Limb (tissue), 2 donors: ENCODE results near the gene ZBTB21.
"Not testable (repeated sequence)": the region's sequence is repeated elsewhere in the genome, so short reads cannot be mapped to it uniquely, and the experiment has no call there.

Experiments used
- DNase-seq, 2 donors: peaks; one replicate each; pipeline ENCODE4 v3.0.0-alpha.2; 2016; ENCODE audit errors: extremely low spot score in 2 of 2

The ZBTB21 gene

DNA sequence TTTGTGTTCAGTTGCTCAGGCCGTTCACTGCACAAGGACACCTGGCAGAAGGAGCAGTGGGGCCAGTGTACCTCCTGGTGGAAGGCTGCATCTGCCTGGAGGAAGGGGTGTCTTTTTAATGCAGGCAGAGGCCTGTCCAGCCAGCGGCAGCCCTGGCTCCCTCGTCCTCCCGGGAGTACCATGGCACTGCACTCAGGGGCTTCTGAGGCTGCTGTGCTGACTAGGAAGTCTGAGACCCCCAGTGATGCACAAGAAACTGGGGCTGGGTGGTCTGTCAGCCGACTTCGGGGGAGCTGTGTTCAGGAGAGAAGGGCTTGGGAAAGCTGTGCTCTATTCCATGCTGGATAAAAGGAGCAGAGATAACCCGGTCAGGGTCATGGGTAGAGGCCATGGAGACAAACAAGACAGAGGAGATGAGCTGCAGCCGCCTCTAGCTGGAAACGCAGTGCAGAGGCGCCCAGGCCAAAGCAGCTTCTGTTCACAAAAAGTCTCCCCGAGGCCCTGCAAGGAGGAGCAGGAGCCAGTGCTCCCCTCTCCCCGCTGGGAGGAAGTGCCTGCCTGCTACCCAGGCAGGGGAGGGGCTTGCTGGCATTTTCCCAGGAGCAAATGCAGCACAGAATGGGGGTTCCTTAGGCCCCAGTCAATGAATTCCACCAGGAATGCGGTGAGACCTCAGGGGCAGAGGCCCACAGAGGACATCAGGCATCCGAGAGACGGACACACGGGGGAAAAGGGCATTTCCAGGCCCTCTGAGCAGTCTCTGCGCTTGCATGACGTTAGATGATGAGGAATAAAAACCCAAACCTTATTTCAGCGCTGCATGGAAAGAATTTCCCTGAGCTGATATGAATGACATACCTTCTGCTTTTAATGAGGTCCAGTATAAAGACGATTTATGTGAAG, 39.2 kb downstream of the ZBTB21 start:
- DNase-seq = peak in 1 of 2 donors; percentile 34

DNA sequence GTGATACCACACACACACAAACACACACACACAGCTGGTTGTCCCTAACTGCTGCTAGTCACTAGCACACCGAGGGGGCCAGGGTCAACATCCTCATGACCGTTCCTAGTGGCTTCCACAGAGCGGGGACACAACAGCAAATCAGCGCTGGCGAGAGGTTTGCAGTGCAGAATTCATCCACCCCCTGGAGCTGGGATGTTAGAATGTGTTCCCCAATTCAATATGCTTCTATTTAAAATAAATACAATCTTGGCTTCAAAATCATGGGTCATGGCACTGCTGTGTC, 40.1 kb downstream of the ZBTB21 start:
- peak in 1 of 2 donors; percentile 24 for DNase-seq

DNA sequence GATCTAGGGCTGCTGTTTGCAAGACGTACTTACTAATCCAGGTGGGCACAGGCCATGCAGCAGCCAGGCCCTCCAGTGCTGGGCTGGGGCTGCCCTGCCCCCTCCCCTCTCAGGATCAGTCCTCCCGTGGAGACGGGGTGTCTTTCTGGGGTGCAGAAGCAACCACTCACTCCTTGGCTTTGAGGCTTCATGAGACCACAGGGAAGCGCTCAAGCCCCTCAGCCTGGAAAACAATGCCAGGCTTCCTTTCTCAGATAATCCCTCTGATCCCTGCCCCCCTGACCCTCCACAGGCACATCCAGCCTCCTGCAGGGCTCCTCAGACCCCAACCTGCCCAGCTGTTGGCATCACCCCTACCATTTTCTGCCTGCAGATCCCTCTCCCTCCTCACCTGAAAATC, 42.5 kb downstream of the ZBTB21 start:
- no peak for DNase-seq

DNA sequence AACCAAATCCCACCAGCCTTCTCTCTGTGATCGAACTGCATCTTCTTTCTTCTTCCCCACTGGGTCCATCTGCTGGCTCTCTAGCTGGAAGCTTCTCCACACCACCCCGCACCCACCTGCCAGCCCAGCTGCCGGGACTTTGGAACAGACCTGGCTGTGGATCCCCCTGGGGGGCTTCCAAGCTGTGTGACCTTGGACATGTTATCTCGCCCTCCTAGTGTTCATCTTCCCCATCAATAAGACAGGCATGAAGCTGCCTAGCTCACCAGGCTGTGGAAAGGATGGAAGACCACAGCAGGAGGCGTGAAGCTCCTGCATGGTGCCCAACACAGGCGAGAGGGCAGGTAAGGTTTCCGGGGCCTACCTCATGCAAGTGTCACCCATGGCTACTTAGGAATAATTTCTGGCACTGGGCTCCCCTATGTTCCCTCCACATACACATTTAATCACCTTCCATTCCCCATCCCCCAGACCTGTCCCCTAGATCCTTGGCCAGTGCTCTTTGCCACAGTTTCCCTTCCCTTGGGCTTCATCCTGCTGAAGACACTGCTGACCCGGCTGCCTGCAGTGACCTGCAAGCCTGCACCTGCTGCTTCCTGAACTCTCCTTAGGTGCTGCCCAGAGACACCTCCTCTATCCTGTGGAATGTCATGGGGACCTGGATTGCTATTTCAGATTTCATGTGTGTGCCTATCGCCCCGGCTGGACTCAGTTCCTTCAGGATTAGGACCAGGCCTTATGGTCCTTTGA, 43.1 kb downstream of the ZBTB21 start:
- DNase-seq = no peak

DNA sequence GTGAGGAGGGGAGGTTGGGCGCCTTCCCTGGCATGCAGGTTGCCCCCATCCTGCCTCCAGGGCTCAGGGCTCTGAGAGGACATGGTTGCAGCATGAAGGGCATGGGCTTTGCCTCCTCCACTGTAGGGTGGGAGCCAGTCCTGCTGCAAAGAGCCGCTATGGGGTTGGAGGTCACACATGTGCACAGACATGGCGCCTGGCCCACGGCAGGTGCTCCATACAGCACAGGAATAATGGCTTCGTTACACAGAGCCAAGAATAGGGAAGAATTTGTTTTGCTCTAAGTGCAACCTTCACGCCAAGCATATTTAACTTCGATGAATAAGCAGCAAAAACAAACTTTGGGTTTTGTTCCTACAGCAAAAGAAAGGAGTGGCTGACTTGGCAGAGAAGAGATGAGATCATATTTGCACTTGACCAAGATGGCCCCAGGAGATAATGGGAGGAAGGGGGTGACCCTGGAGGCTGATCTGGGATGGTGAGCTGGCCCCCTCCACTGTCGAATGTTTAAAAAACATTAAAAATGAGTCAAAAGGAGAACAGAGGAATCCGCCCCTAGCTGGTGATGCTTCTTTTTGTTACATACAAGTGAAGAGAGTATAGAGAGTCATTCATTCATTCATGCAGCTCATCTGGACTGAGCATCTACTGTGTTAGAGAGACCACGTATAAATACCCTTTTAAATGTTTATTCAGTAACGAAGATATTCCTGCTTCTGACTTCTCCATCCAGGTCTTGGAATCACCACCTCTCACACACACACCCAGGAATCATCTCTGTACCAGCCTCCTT, 43.9 kb downstream of the ZBTB21 start:
- no peak for DNase-seq

DNA sequence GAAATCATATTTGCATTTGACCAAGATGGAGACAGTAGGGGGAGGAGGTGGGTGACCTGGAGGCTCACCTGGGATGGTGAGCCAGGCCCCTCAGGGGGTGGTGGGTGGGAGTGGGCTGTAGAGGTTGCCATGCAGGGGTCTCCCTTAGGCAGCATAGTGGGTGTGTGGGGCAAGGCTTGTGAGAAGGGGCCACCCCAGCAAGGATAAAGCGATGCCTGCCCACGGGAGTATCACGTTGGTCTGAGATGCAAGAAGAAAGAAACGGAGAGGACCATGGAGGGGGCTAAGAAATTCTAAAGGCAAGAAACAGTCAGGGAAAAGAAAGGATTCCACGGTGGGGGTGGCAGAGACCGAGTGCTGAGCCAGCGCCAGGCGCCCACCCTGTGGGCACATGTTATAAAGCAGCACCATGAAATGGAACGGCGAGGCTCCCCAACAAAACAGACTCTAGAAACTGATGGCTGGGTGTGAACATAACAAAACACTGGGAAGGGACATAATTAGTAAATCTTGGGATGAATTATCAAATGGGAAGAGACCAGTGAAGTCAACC, 44.6 kb downstream of the ZBTB21 start:
- no peak for DNase-seq

DNA sequence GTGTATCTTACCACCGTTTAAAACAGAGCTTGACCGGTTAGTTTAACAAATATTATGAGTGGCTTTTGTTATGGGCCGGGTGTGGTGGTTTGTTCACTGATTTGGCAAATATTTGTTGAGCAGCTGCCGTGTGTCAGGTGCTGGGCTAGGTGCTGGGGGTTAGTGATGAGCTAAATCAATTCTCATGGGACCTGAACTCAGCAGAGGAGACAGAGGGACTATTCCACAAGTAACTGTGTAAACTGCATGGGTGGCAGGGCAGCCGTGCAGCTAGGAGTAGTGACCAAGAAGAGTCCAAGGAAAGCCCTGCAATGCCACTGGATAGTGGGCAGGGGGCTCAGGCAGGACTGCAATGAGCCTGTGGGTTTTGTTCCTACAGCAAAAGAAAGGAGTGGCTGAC, 45.1 kb downstream of the ZBTB21 start:
- DNase-seq = no peak

DNA sequence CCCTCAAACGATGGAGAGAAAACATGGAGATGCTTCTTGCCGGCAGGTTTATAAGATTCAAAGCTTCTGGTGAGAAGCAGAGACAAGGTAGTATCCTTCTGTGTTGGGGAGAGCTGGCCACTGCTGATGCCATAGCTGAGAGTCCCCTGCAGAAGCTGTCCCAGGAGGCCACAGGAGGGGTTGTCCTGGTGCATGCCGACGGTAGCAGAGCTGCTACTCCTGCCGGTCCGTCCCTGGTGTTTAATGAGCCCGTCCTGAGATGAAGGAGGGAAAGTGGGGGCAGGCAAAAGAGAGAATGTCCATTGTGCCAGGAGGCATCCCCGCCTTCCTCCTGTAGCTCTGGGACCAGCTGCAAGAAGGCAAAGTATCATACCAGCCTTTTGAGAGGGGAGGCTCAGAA, 46.0 kb downstream of the ZBTB21 start:
- no peak for DNase-seq

DNA sequence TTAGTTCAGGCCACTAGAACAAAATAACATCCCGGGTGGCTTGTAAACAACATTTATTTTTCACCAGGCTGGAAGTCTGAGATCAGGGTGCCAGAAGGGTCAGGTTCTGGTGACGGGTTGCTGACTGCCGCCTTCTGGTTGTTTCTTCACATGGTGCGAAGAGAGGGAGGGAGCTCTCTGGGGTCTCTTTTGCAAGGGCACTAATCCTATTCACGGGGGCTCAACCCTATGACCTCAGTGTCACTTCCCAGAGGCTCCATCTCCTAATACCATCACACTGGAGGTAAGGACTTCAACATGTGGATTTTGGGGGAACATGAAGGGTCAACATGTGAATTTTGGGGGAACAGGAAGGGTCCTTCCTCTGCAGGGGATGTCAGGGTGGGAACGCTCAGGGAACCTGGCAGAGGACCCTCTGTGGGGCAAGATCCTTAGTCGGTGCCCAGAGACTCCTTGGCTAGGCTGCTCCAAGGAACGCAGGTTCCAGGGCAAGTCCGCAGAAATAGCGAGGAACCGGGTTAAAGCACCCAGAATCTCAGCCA, 47.7 kb downstream of the ZBTB21 start:
- no peak for DNase-seq

DNA sequence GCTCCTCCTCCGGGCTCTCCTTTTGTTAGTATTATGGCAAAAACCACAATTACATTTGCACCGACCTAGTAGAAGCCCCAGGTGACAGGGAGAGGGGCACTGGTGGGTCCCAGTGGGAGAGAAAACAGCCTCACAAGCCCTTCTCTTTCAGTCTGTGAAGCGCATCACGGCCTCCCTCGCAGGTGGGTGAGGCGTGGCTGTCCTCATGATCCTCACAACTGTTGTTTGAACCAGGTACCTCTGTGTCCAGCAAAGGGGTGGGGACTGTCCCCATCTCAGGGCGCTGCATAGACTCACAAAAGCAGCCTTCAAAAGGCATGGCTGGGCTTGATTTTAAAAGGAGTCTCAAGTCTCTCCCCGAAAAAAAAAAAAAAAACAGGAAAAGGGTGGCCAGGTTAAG, 48.4 kb downstream of the ZBTB21 start:
- DNase-seq = no peak

DNA sequence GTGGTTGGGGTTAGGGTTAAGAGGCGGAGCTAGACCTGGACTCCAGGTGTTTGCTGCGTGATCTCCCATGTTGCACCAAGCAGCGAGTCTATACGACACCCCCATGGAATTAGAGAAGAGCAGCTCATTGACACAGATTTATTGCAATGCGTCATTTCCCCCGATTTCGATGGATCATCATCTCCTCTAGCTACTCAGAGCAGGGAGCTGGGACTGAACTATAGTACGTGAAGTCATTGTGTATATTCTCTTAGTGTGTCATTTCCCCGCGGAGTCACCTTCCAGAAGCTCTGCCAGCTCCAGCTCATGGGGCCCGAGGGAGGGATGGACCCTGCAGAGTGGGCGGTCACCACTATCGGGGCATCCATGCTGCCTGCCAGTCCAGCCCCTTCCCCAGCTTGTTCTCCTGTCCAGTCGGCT, 48.9 kb downstream of the ZBTB21 start:
- no peak for DNase-seq

DNA sequence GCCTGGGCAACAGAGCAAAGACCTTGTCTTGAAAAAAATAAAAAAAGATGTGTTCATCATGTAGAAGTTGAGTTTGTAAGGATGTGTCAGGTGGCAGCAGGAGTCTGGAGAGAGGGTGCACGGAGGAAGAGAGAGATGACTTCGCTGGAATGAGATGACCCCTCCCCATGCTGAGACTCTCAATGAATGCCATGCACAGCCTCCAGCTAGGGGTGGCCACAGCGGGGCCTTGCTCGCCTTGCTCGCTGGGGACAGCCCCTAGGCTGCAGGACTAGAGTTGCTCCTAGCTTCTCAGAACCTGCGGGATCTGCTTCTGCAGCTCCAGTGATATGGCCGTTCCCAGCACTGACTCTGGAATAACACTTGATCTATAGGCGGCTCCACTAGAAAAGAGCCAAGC, 49.8 kb downstream of the ZBTB21 start:
- DNase-seq = no peak

DNA sequence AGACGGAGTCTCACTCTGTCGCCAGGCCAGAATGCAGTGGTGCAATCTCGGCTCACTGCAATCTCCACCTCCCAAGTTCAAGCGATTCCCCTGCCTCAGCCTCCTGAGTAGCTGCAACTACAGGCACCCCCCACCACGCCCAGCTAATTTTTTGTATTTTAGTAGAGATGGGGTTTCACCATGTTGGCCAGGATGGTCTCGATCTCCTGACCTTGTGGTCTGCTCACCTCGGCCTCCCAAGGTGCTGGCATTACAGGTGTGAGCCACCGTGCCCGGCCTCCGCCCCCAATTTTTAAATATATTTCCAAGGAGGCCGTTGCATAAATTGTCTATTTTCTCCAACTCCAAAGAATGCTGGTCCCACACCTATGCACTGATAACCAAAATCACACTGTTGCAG, 50.5 kb downstream of the ZBTB21 start:
- not testable (repeated sequence) for DNase-seq

DNA sequence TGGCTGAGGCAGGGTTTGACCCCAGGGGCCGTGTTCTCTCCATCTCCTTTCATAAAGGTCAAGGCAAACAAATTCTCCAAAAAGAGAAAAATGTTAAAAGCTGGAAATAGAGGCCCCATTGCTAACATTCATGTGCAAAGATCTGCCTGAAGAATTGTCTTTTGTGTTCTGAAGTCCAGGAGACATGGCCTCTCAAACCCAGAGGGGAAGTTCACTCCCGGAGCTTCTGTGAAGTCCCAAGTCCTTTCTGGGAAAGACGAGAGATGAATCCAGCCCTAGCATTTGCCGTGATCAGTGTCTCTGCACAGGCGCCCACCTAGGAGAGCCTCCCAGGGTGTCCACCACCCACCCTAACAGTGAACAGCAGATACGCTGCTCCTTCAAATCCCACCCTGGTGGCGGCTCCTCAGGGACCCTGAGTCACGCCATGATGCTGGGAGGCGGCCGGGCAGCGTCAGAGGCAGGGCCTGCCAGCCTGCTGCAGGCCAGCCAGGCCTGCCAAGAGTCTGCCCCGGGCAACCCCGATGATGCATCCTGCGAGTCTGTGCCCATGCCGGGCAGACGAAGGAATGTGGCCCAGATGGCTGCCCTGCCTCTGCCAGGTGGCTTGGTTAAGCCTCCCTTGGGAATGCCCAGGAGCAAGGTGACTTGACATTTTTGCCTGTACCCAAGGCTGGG, 51.1 kb downstream of the ZBTB21 start:
- no peak for DNase-seq

DNA sequence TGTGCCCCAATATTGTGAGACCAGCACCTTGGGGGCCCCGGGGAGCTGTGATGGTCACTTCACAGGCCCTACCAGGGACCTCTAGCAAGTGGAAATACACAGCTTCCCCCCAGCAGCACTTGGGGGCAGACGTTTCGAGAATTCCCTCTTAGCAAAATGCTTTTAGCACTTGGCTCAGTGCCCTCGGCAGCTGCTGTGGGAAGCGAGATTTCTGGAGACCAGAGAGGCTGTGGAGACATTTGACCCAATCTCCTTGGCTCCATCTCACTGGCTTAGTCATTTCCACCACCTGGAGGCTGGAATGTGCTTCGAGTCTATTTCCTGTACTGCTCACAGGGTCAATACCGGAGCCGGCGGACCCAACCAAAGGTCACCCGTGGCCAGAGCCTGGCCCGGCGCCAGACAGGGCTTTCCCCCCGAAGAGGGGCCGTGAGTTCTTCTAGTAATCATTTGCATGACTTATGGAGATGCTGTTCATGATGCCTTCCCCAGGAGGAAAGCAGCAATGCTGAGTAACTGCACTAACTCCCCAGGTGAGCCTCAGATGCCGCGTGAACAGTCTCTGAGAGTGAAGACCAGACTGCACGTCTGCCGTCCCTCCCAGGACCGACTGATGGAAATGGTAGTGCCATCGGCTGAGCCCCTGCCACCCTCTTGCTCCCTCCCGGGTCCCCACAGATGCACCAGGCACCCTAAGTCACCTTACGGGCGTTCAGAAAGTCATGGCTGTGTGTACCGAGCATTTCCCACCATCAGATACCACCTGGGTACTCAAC, 52.0 kb downstream of the ZBTB21 start:
- peak; percentile 75 for DNase-seq

DNA sequence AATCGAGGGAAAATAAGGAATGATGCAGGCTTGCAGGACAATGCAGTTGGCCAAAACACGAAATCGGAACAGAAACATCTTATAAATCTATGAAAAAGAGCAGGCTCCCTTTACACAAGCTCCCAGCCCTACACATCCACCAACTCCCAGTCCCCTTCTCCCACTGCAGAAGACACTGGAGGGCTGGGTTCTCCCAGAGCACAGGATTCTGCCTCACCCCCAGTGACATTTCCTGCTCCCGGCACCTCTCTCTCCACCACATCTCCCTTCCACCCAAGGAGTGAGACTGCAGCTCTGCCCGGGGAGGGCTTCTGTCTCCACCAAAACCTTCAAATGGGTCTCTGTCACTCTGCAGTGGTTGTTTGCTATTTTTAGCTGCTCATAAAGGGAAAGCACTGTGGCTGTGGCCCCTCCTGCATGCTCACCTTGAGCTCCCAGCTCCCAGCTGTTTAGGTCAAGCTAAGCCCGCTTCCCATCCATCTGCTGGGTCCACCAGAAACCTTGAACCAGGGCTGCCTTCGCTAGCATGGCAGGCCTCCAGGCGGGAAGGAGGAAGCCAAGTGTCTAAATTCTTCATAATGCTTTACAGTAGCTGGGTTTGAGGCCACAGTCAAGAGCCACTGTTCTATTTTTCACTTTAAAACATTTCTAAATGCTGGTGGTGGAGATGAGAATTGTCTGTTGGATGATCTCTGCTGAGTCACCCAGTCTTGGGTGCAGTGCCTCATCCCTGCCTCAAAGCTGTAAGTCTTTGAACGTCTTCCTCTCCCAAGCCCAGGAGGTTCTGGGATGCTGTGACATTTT, 53.0 kb downstream of the ZBTB21 start:
- no peak for DNase-seq

DNA sequence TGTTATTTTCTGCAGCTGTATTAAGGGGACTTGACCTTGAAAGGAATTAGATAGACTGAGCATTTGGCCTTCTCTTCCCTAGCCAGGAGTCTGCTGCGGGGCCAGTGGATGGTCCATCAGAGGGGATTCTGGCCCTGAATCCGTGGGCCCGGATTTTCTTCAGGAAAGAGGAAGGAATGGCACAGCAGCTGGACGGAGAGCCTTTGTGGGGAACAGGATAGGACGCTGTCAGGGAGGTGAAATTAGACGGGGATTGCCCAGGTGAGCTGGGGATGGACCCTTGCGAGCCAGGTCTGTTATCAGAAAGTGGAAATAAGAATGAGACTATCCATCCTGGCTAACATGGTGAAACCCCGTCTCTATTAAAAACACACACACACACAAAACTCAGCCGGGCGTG, 54.6 kb downstream of the ZBTB21 start:
- DNase-seq = no peak

DNA sequence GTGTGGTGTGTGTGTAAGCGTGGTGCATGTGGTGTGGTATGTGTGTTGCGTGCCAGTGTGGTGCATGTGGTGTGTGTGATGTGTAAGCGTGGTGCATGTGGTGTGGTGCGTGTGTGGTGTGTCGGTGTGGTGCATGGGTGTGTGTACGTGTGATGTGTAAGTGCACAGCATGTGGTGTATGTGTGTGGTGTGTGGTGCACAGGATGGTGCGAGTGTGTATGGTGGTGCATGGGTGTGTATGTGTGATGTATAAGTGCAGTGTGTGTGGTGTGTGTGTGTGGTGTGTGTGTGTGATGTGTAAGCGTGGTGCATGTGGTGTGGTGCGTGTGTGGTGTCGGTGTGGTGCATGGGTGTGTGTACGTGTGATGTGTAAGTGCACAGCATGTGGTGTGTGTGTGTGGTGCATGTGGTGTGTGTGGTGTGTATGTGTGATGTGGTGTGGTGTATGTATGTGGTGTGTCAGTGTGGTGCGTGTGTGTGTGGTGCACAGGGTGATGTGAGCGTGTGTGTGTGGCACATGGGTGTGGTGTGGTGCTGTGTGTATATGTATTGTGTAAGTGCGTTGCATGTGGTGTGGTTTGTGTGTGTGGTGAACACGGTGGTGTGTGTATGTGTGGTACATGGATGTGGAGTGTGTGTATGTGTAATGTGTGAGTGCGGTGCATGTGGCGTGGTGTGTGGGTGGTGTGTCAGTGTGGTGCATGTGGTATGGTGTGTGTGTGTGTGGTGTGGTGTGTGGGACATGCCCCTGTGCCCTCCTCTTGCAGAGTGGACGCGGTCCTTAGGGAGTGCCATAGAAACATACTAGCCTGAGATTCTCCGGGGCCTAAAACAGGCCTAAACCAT, 55.3 kb downstream of the ZBTB21 start:
- DNase-seq = no peak
